Fibroblast of the aortic adventitia (primary cell): ENCODE data around the gene UCK1. TPM values are rescaled to one million over a fixed set of nuclear protein-coding genes. Genes with fewer than 3 reads are reported as not detected.
A peak's percentile ranks its signal among the peaks of the same experiment; 100 is the strongest.

Source experiments
- DNase-seq: peaks from one replicate; pipeline ENCODE4 v3.0.0-alpha.2; 2010; ENCODE audit warnings: low read depth
- H3K4me3 ChIP-seq: 2 replicates; pipeline ENCODE4 v1.5.1; 2011; ENCODE audit warnings: low read depth, mild to moderate bottlenecking, control low read depth, low read length, moderate library complexity
- total RNA-seq: library from RNA; depleted of rRNA; stranded (reverse); fragments of >200 nt; gene quantifications from 2 replicates; pipeline ENCODE4 v1.2.3, GENCODE V29; 2012; ENCODE audit warnings: low replicate concordance
- TF ChIP-seq, protein P1 (sequence below): IDR thresholded peaks from 2 replicates; pipeline ENCODE4 v1.5.1; 2011; ENCODE audit warnings: mild to moderate bottlenecking, low read length, control low read depth, inconsistent platforms; ENCODE audit not compliant: insufficient read depth

The UCK1 gene
- total RNA-seq, 1 donor: 18.5 TPM

DNA sequence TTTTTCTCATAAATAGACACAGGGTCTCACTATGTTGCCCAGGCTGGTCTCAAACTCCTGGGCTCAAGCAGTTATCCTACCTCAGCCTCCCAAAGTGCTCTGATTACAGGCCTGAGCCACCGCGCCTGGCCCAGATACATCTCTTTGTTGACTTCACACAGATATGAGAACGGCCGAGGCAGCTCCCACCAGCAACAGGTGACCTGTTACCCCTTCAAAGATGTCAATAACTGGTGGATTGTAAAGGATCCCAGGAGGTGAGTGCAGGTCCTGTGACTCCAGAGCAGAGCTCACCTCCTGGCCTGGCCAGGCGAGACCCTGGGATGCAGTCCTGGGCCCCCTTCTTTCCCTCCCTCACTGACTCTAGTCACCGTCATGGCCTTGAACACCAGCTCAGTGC is 19.2 kb downstream of the UCK1 start:
- DNase-seq: no peak

DNA sequence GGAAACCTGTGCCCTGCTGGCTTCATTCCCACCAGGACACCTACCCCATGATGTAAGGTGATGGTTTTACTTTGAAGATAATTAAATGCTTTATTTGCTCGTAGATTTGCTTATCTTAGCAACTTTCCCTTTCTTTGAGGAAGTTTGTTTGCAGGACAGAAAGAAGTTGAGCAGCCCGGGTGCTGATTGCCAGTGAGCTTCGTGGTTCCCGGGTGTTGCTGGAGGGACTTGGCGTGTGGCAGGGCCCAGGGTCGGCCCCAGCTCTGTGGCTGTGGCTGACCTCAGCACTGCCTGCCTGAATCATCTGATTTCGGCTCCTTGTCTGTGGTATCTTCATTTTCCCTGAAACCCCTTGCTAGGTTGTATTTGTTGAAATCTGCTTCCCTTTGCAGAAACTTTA is 19.6 kb downstream of the UCK1 start:
- TF ChIP-seq, protein P1, sequence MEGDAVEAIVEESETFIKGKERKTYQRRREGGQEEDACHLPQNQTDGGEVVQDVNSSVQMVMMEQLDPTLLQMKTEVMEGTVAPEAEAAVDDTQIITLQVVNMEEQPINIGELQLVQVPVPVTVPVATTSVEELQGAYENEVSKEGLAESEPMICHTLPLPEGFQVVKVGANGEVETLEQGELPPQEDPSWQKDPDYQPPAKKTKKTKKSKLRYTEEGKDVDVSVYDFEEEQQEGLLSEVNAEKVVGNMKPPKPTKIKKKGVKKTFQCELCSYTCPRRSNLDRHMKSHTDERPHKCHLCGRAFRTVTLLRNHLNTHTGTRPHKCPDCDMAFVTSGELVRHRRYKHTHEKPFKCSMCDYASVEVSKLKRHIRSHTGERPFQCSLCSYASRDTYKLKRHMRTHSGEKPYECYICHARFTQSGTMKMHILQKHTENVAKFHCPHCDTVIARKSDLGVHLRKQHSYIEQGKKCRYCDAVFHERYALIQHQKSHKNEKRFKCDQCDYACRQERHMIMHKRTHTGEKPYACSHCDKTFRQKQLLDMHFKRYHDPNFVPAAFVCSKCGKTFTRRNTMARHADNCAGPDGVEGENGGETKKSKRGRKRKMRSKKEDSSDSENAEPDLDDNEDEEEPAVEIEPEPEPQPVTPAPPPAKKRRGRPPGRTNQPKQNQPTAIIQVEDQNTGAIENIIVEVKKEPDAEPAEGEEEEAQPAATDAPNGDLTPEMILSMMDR: no peak
- H3K4me3 ChIP-seq: no peak overlapping the region
- DNase-seq: no peak

More for the DNA sequence above, 19.2 kb downstream of the UCK1 start:
- H3K4me3 ChIP-seq: no peak overlapping the region
- TF ChIP-seq, protein P1: no peak

DNA sequence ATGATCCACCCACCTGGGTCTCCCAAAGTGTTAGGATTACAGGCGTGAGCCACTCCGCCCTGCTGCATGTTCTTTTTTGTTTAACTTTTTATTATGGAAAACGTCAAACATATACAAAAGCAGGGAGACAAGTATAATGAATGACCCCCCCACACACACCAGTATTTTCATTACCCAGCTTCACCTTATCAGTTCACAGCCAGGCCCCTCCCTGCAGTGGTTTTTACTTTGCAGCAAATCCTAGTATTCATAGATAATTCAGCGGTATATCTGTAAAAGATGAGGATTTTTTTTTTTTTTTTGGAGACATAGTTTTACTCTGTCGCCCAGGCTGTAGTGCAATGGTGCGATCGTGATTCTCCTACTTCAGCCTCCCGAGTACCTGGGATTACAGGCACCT is 26.1 kb downstream of the UCK1 start:
- TF ChIP-seq, protein P1: no peak
- no peak overlapping the region for H3K4me3 ChIP-seq
- no peak for DNase-seq

DNA sequence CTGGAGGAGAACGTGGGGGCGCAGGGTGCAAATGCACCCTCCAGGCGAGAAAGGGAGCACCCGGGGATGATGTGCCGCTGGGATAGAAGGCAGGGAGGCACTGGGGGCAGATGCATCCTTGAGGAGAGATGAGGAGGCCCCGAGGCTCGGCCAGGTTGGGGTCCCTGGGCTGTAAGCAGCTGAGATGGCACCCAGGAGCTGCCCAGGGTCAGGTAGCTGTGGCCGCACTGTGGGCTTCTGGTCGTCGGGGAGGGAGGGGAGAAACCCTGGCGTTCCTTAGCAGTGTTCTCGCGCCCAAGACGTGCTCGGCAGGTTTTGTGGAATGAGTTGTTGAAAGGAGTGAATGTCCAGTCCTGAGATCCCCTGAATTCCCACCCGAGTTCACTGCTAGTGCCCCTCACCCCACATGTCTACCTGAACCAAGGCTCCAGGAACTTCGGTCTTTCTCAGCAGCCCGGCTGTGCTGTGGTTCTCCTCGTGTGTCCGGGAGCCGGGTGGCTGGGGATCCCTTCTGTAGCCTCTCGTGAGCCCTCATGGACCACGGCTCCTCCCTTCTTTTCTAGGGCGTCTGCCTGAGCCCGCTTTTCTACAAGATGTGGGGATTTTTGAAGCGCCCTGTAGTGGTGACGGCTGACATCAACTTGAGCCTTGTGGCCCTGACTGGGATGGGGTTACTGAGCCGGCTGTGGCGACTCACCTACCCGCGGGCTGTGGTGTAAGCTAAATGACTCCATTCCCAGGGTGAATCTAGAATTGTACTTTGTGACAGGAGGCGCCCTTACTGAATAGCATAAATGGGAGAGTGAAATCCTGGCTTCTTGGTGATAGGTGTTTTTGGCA is 27.2 kb downstream of the UCK1 start:
- H3K4me3 ChIP-seq: peak overlapping the region; percentile 91
- TF ChIP-seq, protein P1: no peak
- DNase-seq: peak; percentile 16

DNA sequence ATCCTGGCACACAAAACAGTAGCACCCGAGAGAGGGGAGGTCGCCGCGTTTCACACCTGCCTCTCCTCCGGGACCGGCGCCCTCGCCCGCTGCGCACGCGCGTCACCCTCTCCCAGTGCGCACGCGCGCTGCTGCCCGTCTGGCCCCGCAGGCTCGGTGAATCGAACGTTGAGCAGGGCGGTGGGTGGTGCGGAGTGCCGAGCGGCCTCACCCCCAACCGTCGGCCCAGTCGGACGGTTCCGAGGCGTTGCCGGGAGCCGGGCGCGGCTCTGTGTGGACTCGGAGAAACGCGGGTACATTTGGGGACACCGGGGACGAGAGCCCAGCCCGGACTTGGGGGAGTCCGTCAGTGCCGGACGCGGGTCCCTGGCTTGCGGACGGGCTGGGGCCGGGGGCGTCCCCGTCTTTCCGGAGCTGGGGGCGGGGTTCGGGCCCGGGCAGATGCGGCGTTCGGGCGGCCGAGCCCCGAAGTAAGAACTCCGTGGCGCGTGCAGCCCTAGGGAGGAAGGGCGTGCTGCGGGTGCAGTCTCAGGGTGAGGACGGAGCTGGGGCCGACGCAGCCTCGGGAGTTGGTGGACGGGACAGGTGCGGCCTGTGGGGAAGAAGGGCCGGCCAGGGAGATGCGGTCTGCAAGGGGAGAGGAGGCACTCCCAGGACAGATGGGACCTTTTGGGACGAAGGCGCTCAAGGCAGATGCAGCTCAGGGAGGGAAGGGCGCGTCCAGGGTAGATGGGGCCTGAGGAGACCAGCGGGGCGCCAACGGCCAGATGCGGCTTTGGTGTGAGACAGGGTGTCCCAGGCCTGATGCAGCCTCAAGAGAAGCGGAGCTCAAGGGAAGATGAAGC is 28.1 kb downstream of the UCK1 start, which contains the start of gene POMT1:
Gene POMT1 (plus strand): TSS at position 138 of the 845 bp plus-strand sequence. CDS start 1,301 bp downstream, outside the sequence.
- TF ChIP-seq, protein P1: no peak
- peak; percentile 77 for DNase-seq
- H3K4me3 ChIP-seq: peak within 1 kb of the TSS; percentile 91

DNA sequence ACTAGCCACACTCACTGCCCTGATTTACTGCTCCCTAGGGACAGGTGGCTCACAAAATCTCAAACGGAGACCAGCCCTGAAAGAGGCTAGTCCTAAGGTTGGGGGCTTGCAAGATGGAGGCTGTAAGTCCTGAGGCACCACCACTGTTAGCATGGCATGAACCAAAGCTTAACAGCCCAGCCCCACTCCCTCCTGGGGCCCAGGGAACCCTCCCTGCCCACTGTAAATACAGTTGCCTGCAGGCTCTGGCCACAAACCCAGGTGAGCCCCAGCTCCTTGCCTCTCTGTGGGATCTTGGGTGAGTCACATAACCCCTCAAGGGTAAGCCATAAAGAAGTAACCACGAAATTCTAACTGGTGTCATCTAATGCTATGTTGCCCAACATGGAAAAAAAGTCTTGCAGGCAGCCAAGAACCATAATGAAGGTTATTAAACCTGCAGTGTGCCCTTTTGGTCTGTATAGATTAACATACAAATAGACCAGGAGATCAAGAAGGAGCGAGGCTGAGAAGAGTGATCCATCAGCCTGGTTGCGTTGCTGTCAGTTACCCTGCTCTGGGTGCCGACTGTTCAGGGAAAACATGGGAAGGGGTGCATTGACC is 30.0 kb downstream of the UCK1 start:
- TF ChIP-seq, protein P1: no peak
- DNase-seq: peak; percentile 22
- no peak overlapping the region for H3K4me3 ChIP-seq
